Activated T-cell treated with anti-CD3 and anti-CD28 coated beads, Interleukin-2, amount 50 U/mL, for 1 hour (primary cell): ENCODE results near the gene HOXB3.
A peak's percentile ranks its signal among the peaks of the same experiment; 100 is the strongest.
"Not testable (repeated sequence)": the region's sequence is repeated elsewhere in the genome, so short reads cannot be mapped to it uniquely, and the experiment has no call there.

Source experiments
- DNase-seq: peaks from one replicate; pipeline ENCODE4 v3.0.0-alpha.2; 2020

The HOXB3 gene

GRCh38 chr17:48543854-48544348 lies 46.1 kb downstream of the HOXB3 start:
- DNase-seq: no peak

- DNase-seq: peak; percentile 72
These were observed 46.8 kb downstream of the HOXB3 start for GRCh38 chr17:48543107-48543853.

GRCh38 chr17:48542698-48543106 lies 47.3 kb downstream of the HOXB3 start:
- DNase-seq: no peak

GRCh38 chr17:48542114-48542656 lies 47.9 kb downstream of the HOXB3 start:
- DNase-seq: peak; percentile 54

- DNase-seq: peak; percentile 63
These were observed 48.4 kb downstream of the HOXB3 start for GRCh38 chr17:48541577-48542113.

GRCh38 chr17:48541036-48541576 lies 48.9 kb downstream of the HOXB3 start:
- peak; percentile 33 for DNase-seq

GRCh38 chr17:48540213-48540612 lies 49.8 kb downstream of the HOXB3 start:
- no peak for DNase-seq

- no peak for DNase-seq
These were observed 50.9 kb downstream of the HOXB3 start for GRCh38 chr17:48539177-48539576.

GRCh38 chr17:48537316-48537715 lies 52.7 kb downstream of the HOXB3 start:
- DNase-seq: no peak

GRCh38 chr17:48535793-48536559 lies 54.1 kb downstream of the HOXB3 start:
- not testable (repeated sequence) for DNase-seq

GRCh38 chr17:48532261-48532660 lies 57.8 kb downstream of the HOXB3 start:
- no peak for DNase-seq

- DNase-seq: no peak
These were observed 59.2 kb downstream of the HOXB3 start, which contains the start of gene HOXB1 for GRCh38 chr17:48530887-48531272. TSS of gene HOXB1 (minus strand) at chr17:48531011. CDS start at chr17:48530904, 107 bp downstream.

- DNase-seq: no peak
These were observed 59.7 kb downstream of the HOXB3 start for GRCh38 chr17:48530208-48530886.

GRCh38 chr17:48529683-48530009 lies 60.4 kb downstream of the HOXB3 start:
- no peak for DNase-seq

- DNase-seq: no peak
These were observed 60.9 kb downstream of the HOXB3 start for GRCh38 chr17:48528936-48529682.

GRCh38 chr17:48528153-48528935 lies 61.7 kb downstream of the HOXB3 start:
- DNase-seq: no peak

- no peak for DNase-seq
These were observed 62.5 kb downstream of the HOXB3 start for GRCh38 chr17:48527547-48527932.

- DNase-seq: no peak
These were observed 63.2 kb downstream of the HOXB3 start for GRCh38 chr17:48526608-48527546.

GRCh38 chr17:48523010-48523409 lies 67.0 kb downstream of the HOXB3 start:
- DNase-seq: no peak
